Measurements from ENCODE around the gene SPDYA.

DNA sequence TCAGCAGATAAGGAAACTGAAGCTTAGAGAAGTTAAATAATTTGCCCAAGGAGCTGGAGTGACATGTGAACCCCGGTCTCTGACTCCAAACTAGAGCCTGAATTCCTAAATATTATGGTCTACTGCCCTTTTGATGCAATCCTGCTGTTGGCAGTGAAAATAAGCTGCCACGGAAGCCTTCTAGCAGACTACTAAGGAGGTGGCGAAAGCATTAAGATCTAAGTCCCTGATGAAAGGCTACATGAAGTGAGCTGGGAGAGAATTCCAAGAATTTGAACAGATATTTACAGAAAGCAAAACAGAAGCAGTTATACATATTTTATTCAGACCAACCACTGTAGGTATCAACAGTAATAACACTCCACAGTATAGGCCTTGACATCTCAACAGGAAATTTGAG lies 31.4 kb downstream of the SPDYA start:
- TF ChIP-seq, protein P1, sequence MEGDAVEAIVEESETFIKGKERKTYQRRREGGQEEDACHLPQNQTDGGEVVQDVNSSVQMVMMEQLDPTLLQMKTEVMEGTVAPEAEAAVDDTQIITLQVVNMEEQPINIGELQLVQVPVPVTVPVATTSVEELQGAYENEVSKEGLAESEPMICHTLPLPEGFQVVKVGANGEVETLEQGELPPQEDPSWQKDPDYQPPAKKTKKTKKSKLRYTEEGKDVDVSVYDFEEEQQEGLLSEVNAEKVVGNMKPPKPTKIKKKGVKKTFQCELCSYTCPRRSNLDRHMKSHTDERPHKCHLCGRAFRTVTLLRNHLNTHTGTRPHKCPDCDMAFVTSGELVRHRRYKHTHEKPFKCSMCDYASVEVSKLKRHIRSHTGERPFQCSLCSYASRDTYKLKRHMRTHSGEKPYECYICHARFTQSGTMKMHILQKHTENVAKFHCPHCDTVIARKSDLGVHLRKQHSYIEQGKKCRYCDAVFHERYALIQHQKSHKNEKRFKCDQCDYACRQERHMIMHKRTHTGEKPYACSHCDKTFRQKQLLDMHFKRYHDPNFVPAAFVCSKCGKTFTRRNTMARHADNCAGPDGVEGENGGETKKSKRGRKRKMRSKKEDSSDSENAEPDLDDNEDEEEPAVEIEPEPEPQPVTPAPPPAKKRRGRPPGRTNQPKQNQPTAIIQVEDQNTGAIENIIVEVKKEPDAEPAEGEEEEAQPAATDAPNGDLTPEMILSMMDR (IDR thresholded peaks at IDR 0.05): no peak
- no peak for TF ChIP-seq POLR2A (IDR thresholded peaks at IDR 0.05)
